Measurements from ENCODE around the gene INPP5A. TPM values are rescaled to one million over a fixed set of nuclear protein-coding genes. Genes with fewer than 3 reads are reported as not detected.

Gene INPP5A
- total and polyA plus RNA-seq, 9 of the 15 experiments (the other 6 are each of a cell fraction or from before 2014, with no cell fraction given) = 0.66 to 11.6 (median 7.7) TPM

GRCh38 chr10:132521041-132521465 lies 16.5 kb upstream of the INPP5A start:
- Histone ChIP-seq H3K27ac (ENCODE audit: extremely low read depth, low read depth, low read length) (no peak overlapping the region), H3K27me3 (ENCODE audit: control insufficient read depth in 2 of 2, insufficient read depth in 2 of 2, low read length in 2 of 2) (peaks cover 13 to 45% of the 10 kb centered on the region in 2 experiments; a peak in 4 of 5 replicates), H3K36me3 (ENCODE audit: control insufficient read depth, insufficient read depth, low read length) (no peaks in the 10 kb centered on the region), H4K20me1 (replicated peaks; ENCODE audit: control insufficient read depth, insufficient read depth, low read length) (no peaks in the 10 kb centered on the region), H3K79me2 (ENCODE audit: control insufficient read depth, insufficient read depth, low read length) (no peaks in the 10 kb centered on the region), H3K9ac (ENCODE audit: insufficient read depth in 1 of 2, low read depth in 2 of 2, low read length in 2 of 2) (no peak overlapping the region), H3K4me1 (replicated peaks in 1 of 2; ENCODE audit: control insufficient read depth in 2 of 2, insufficient read depth in 2 of 2, low read length in 2 of 2) (peaks cover 25 to 48% of the 10 kb centered on the region in 2 experiments), H3K4me3 (no peak overlapping the region), H3K9me3 (replicated peaks; ENCODE audit: control insufficient read depth, insufficient read depth, low read depth, low read length) (no peaks in the 10 kb centered on the region), H2AFZ (ENCODE audit: low read depth, low read length) (no peak overlapping the region), H3K4me2 (ENCODE audit: insufficient read depth, low read length) (no peak overlapping the region), H3K9me1 (ENCODE audit: control insufficient read depth, insufficient read depth, low read length) (peaks cover 6% of the 10 kb centered on the region)
- ChIA-PET CTCF (ENCODE audit: low intra/inter-chr PET ratio) (no interaction called here), POLR2A (interaction anchor here (0.7 to 1.2 kb wide), 2 partner anchors 16 to 102 kb away, joined by 3 read pairs; no protein-coding TSS in a partner anchor)
- WGBS (ENCODE audit: insufficient coverage, low coverage, missing lambda C conversion rate) = 33% methylated on average over 12 of the region's 14 CpGs
- intact Hi-C loops (cut with micrococcal nuclease) (no loop called here), in situ Hi-C loops (cut with MboI) (no loop called here)
- no peak for FAIRE-seq
- no TSS peak for BruUV-seq (replicated peaks)
- DNase-seq (ENCODE audit: extremely low read depth in 1 of 4, low spot score in 3 of 4) = no peak
- no peak for ATAC-seq
- TF ChIP-seq ARID1B (IDR thresholded peaks at IDR 0.05) (no peak), ZBTB17 (CRISPR knock-in tag; IDR thresholded peaks at IDR 0.05) (no peak), HMGXB4 (CRISPR knock-in tag; IDR thresholded peaks at IDR 0.05) (no peak), NFE2L1 (tag; IDR thresholded peaks at IDR 0.05; ENCODE audit: borderline replicate concordance, low read depth) (no peak), ZNF354B (CRISPR knock-in tag; IDR thresholded peaks at IDR 0.05) (no peak), ZNF436 (CRISPR knock-in tag; IDR thresholded peaks at IDR 0.05) (no peak), PPARD (CRISPR knock-in tag; IDR thresholded peaks at IDR 0.05) (no peak), E2F8 (IDR thresholded peaks at IDR 0.05; ENCODE audit: low read depth, partially characterized antibody) (no peak), NR2F6 (CRISPR knock-in tag; IDR thresholded peaks at IDR 0.05) (no peak), ZBTB1 (CRISPR knock-in tag; IDR thresholded peaks at IDR 0.05; ENCODE audit: borderline replicate concordance, low read depth) (no peak), UBTF (IDR thresholded peaks at IDR 0.05; ENCODE audit: borderline replicate concordance in 1 of 2, low read depth in 2 of 2, low read length in 2 of 2) (no peak)
- TF ChIP-seq, protein P1, sequence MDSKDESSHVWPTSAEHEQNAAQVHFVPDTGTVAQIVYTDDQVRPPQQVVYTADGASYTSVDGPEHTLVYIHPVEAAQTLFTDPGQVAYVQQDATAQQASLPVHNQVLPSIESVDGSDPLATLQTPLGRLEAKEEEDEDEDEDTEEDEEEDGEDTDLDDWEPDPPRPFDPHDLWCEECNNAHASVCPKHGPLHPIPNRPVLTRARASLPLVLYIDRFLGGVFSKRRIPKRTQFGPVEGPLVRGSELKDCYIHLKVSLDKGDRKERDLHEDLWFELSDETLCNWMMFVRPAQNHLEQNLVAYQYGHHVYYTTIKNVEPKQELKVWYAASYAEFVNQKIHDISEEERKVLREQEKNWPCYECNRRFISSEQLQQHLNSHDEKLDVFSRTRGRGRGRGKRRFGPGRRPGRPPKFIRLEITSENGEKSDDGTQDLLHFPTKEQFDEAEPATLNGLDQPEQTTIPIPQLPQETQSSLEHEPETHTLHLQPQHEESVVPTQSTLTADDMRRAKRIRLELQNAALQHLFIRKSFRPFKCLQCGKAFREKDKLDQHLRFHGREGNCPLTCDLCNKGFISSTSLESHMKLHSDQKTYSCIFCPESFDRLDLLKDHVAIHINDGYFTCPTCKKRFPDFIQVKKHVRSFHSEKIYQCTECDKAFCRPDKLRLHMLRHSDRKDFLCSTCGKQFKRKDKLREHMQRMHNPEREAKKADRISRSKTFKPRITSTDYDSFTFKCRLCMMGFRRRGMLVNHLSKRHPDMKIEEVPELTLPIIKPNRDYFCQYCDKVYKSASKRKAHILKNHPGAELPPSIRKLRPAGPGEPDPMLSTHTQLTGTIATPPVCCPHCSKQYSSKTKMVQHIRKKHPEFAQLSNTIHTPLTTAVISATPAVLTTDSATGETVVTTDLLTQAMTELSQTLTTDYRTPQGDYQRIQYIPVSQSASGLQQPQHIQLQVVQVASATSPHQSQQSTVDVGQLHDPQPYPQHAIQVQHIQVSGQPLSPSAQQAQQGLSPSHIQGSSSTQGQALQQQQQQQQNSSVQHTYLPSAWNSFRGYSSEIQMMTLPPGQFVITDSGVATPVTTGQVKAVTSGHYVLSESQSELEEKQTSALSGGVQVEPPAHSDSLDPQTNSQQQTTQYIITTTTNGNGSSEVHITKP (IDR thresholded peaks at IDR 0.05; ENCODE audit: partially characterized antibody) = no peak

Measured in K562 (cell line).